ENCODE measurements around the gene DUSP21. TPM values are rescaled to one million over a fixed set of nuclear protein-coding genes. Genes with fewer than 3 reads are reported as not detected.

Gene DUSP21
- polyA plus RNA-seq (not detected in 3 replicates), polyA minus RNA-seq (not detected in 3 replicates)
- not detected for polyA plus RNA-seq (2011; ENCODE audit: low read depth)
- polyA plus RNA-seq (2011; cell fraction: cytosol; rRNA removed), result not detected in 2 replicates
- polyA plus RNA-seq (2011; cell fraction: nucleus; rRNA removed), result not detected in 2 replicates
- polyA plus RNA-seq (2012; ENCODE audit: low replicate concordance), result not detected in 2 replicates
- polyA minus RNA-seq (2011; cell fraction: cytosol; rRNA and poly(A)+ RNA removed), result not detected
- polyA minus RNA-seq (2011; cell fraction: nucleus; rRNA and poly(A)+ RNA removed), result not detected in 2 replicates

GRCh38 chrX:44843753-44844152, at the start of gene DUSP21:
DUSP21 (plus strand) TSS chrX:44844021; CDS start chrX:44844133, 112 bp downstream.
- no peak for DNase-seq (ENCODE audit: low read depth, low spot score)
- TF ChIP-seq EZH2 (IDR thresholded peaks at IDR 0.05; ENCODE audit: low read length), result no peak
- no peak for TF ChIP-seq CTCF (optimal IDR thresholded peaks at IDR 0.05 in 1 of 3, IDR thresholded peaks at IDR 0.05 in 1 of 3, conservative IDR thresholded peaks at IDR 0.05 in 1 of 3; ENCODE audit: extremely low read depth in 1 of 3, insufficient read depth in 2 of 3, low read length in 3 of 3)

GRCh38 chrX:44795945-44796450, 47.8 kb upstream of the DUSP21 start:
- no peaks in the 10 kb centered on the region for H3K27me3 ChIP-seq (ENCODE audit: control insufficient read depth, extremely low read depth, insufficient read depth, low read length)
- no peak overlapping the region for H3K27ac ChIP-seq (ENCODE audit: control insufficient read depth, insufficient read depth, low read length)
- no peaks in the 10 kb centered on the region for H3K4me1 ChIP-seq (ENCODE audit: control insufficient read depth, extremely low read depth, insufficient read depth, low read length)
- dilution Hi-C loops (cut with MboI; ENCODE audit: extremely low pct_ligation_motif_present, low sequenced_read_pairs), result no loop called here
- no peak for TF ChIP-seq CTCF (optimal IDR thresholded peaks at IDR 0.05 in 1 of 3, IDR thresholded peaks at IDR 0.05 in 1 of 3, conservative IDR thresholded peaks at IDR 0.05 in 1 of 3; ENCODE audit: extremely low read depth in 1 of 3, insufficient read depth in 2 of 3, low read length in 3 of 3)
- no peak for TF ChIP-seq EZH2 (IDR thresholded peaks at IDR 0.05; ENCODE audit: low read length)
- H3K9me3 ChIP-seq (ENCODE audit: control insufficient read depth, low read depth, low read length), result no peaks in the 10 kb centered on the region
- no peaks in the 10 kb centered on the region for H3K79me2 ChIP-seq (ENCODE audit: control insufficient read depth, insufficient read depth, low read length)
- H4K20me1 ChIP-seq (ENCODE audit: control insufficient read depth, extremely low read depth, insufficient read depth, low read length), result no peaks in the 10 kb centered on the region
- FAIRE-seq (no peak), DNase-seq (ENCODE audit: low read depth, low spot score) (no peak)
- H2AFZ ChIP-seq (ENCODE audit: control insufficient read depth, low read length), result no peak overlapping the region
- no peak overlapping the region for H3K4me2 ChIP-seq (ENCODE audit: control insufficient read depth, extremely low read depth, insufficient read depth, low read depth, low read length)
- no peaks in the 10 kb centered on the region for H3K36me3 ChIP-seq (ENCODE audit: control insufficient read depth in 2 of 2, extremely low read depth in 1 of 2, insufficient read depth in 2 of 2, low read length in 2 of 2)
- H3K9ac ChIP-seq (ENCODE audit: control insufficient read depth, extremely low read depth, insufficient read depth, low read length), result no peak overlapping the region
- H3K4me3 ChIP-seq (ENCODE audit: control insufficient read depth in 2 of 3, extremely low read depth in 1 of 3, insufficient read depth in 2 of 3, low read depth in 1 of 3, low read length in 3 of 3), result no peak overlapping the region
- no peaks in the 10 kb centered on the region for H3K9me1 ChIP-seq (ENCODE audit: control insufficient read depth, extremely low read depth, insufficient read depth, low read length)

More at GRCh38 chrX:44843753-44844152, at the start of gene DUSP21:
- no peaks in the 10 kb centered on the region for H3K79me2 ChIP-seq (ENCODE audit: control insufficient read depth, insufficient read depth, low read length)
- no peak within 1 kb of the TSS for H3K4me3 ChIP-seq (ENCODE audit: control insufficient read depth in 2 of 3, extremely low read depth in 1 of 3, insufficient read depth in 2 of 3, low read depth in 1 of 3, low read length in 3 of 3)
- H4K20me1 ChIP-seq (ENCODE audit: control insufficient read depth, extremely low read depth, insufficient read depth, low read length), result no peaks in the 10 kb centered on the region
- dilution Hi-C loops (cut with MboI; ENCODE audit: extremely low pct_ligation_motif_present, low sequenced_read_pairs), result no loop called here
- H2AFZ ChIP-seq (ENCODE audit: control insufficient read depth, low read length), result no peak within 1 kb of the TSS
- H3K36me3 ChIP-seq (ENCODE audit: control insufficient read depth in 2 of 2, extremely low read depth in 1 of 2, insufficient read depth in 2 of 2, low read length in 2 of 2), result no peaks in the 10 kb centered on the region
- no peak within 1 kb of the TSS for H3K4me2 ChIP-seq (ENCODE audit: control insufficient read depth, extremely low read depth, insufficient read depth, low read depth, low read length)
- H3K9me1 ChIP-seq (ENCODE audit: control insufficient read depth, extremely low read depth, insufficient read depth, low read length), result no peaks in the 10 kb centered on the region
- H3K27me3 ChIP-seq (ENCODE audit: control insufficient read depth, extremely low read depth, insufficient read depth, low read length), result no peaks in the 10 kb centered on the region
- H3K27ac ChIP-seq (ENCODE audit: control insufficient read depth, insufficient read depth, low read length), result no peak within 1 kb of the TSS
- no peaks in the 10 kb centered on the region for H3K4me1 ChIP-seq (ENCODE audit: control insufficient read depth, extremely low read depth, insufficient read depth, low read length)
- no peak for FAIRE-seq
- H3K9me3 ChIP-seq (ENCODE audit: control insufficient read depth, low read depth, low read length), result no peaks in the 10 kb centered on the region
- no peak within 1 kb of the TSS for H3K9ac ChIP-seq (ENCODE audit: control insufficient read depth, extremely low read depth, insufficient read depth, low read length)
